GM23338 (cell line): Measurements from ENCODE around the gene DIP2C. TPM values are rescaled to one million over a fixed set of nuclear protein-coding genes. Genes with fewer than 3 reads are reported as not detected.

Source experiments
- ATAC-seq: fragments of 200-7000 bp; cut with Tn5 transposase; 3 replicates; pipeline ENCODE4 v1.9.1; 2020
- DNase-seq: peaks from one replicate; pipeline ENCODE4 v3.0.0-alpha.2; 2015; ENCODE audit warnings: low spot score
- H2AFZ ChIP-seq: fragments of 200-600 bp; sonication (generic); 2 replicates; pipeline ENCODE4 v1.8.0; 2016; ENCODE audit warnings: antibody characterized with exemption, mild to moderate bottlenecking, moderate library complexity
- H3F3A ChIP-seq: fragments of 200-600 bp; sonication (generic); replicated peaks from 2 replicates; pipeline ENCODE4 v1.8.0; 2017; ENCODE audit warnings: antibody characterized with exemption, mixed run types, low read depth
- H3K27ac ChIP-seq: fragments of 200-600 bp; sonication (generic); 2 replicates; pipeline ENCODE4 v1.6.1; 2016; ENCODE audit warnings: low read depth
- H3K27me3 ChIP-seq: fragments of 200-600 bp; sonication (generic); 2 replicates; pipeline ENCODE4 v1.8.0; 2016; ENCODE audit warnings: mild to moderate bottlenecking, mixed run types, moderate library complexity; ENCODE audit not compliant: insufficient read depth
- H3K36me3 ChIP-seq: fragments of 200-600 bp; sonication (generic); 2 replicates; pipeline ENCODE4 v1.8.0; 2016; ENCODE audit warnings: mild to moderate bottlenecking; ENCODE audit not compliant: insufficient read depth
- H3K4me1 ChIP-seq: fragments of 200-600 bp; sonication (generic); 2 replicates; pipeline ENCODE4 v1.8.0; 2016; ENCODE audit warnings: mild to moderate bottlenecking, moderate library complexity; ENCODE audit not compliant: insufficient read depth
- H3K4me2 ChIP-seq: fragments of 200-600 bp; sonication (generic); 2 replicates; pipeline ENCODE4 v1.7.1; 2017; ENCODE audit warnings: mixed run types
- H3K4me3 ChIP-seq: fragments of 200-600 bp; sonication (generic); 2 replicates; pipeline ENCODE4 v1.6.1; 2016; ENCODE audit warnings: mixed run types
- H3K79me2 ChIP-seq: fragments of 200-600 bp; sonication (generic); replicated peaks from 2 replicates; pipeline ENCODE4 v1.8.0; 2017; ENCODE audit warnings: mild to moderate bottlenecking; ENCODE audit not compliant: insufficient read depth
- H3K9me2 ChIP-seq: fragments of 200-600 bp; sonication (generic); 2 replicates; pipeline ENCODE4 v1.8.0; 2017; ENCODE audit not compliant: insufficient read depth
- H4K20me1 ChIP-seq: fragments of 200-600 bp; sonication (generic); replicated peaks from 2 replicates; pipeline ENCODE4 v1.8.0; 2017; ENCODE audit warnings: mild to moderate bottlenecking; ENCODE audit not compliant: insufficient read depth
- H3K27ac Mint-ChIP-seq: 2 replicates; pipeline ENCODE4 v1.8.0; 2020; ENCODE audit warnings: inconsistent platforms, mild to moderate bottlenecking, moderate library complexity, mixed read lengths
- H3K27me3 Mint-ChIP-seq: 3 replicates; pipeline ENCODE4 v1.8.0; 2022; ENCODE audit warnings: low read depth, mild to moderate bottlenecking, moderate library complexity, mixed read lengths, inconsistent platforms; ENCODE audit not compliant: insufficient read depth, poor library complexity
- H3K36me3 Mint-ChIP-seq: 3 replicates; pipeline ENCODE4 v1.8.0; 2021; ENCODE audit warnings: low read depth, mild to moderate bottlenecking, inconsistent platforms, moderate library complexity, mixed read lengths
- H3K4me1 Mint-ChIP-seq: 3 replicates; pipeline ENCODE4 v1.8.0; 2020; ENCODE audit warnings: mild to moderate bottlenecking, inconsistent platforms, mixed read lengths
- H3K4me3 Mint-ChIP-seq: 3 replicates; pipeline ENCODE4 v1.8.0; 2021; ENCODE audit warnings: moderate library complexity, mild to moderate bottlenecking, inconsistent platforms, mixed read lengths
- H3K9me3 Mint-ChIP-seq: 3 replicates; pipeline ENCODE4 v1.8.0; 2020; ENCODE audit warnings: moderate library complexity, mild to moderate bottlenecking, inconsistent platforms, mixed read lengths
- CTCF ChIP-seq, 2 experiments: fragments of 200-600 bp in 1 of 2; sonication (generic) in 1 of 2; conservative IDR thresholded peaks; 2 replicates each; pipeline versions ENCODE4 v1.5.1 to v1.6.1; 2016 to 2017; ENCODE audit warnings: antibody characterized with exemption in 2 of 2, low read depth in 2 of 2, mild to moderate bottlenecking in 2 of 2, moderate library complexity in 1 of 2
- EZH2 ChIP-seq: fragments of 200-600 bp; sonication (generic); IDR thresholded peaks from one replicate; pipeline ENCODE4 v1.8.0; 2017; ENCODE audit warnings: antibody characterized with exemption, mild to moderate bottlenecking, low read depth; ENCODE audit not compliant: unreplicated experiment
- JUNB ChIP-seq: IDR thresholded peaks from one replicate; pipeline ENCODE4 v1.6.1; 2016; ENCODE audit warnings: antibody characterized with exemption; ENCODE audit not compliant: unreplicated experiment
- NANOG ChIP-seq: IDR thresholded peaks from 2 replicates; pipeline ENCODE4 v1.6.1; 2016; ENCODE audit warnings: antibody characterized with exemption, borderline replicate concordance
- REST ChIP-seq: IDR thresholded peaks from one replicate; pipeline ENCODE4 v1.6.1; 2018; ENCODE audit warnings: antibody characterized with exemption; ENCODE audit not compliant: unreplicated experiment
- ZNF114 ChIP-seq: fragments of 250-450 bp; sonication (Bioruptor Pico); IDR thresholded peaks from 2 replicates; pipeline ENCODE4 v1.5.0; 2020; ENCODE audit warnings: mild to moderate bottlenecking, moderate library complexity
- ZNF462 ChIP-seq: fragments of 250-450 bp; sonication (Bioruptor Pico); IDR thresholded peaks from 2 replicates; pipeline ENCODE4 v1.5.0; 2020; ENCODE audit warnings: mild to moderate bottlenecking, moderate library complexity
- polyA plus RNA-seq: library from polyadenylated mRNA; unstranded; fragments of >200 nt; fragmentation: Nextera tagmentation; extraction: Ambion mirVana; gene quantifications from 2 replicates; pipeline ENCODE4 v1.2.1, GENCODE V29; 2016
- total RNA-seq: library from RNA; depleted of rRNA; stranded (reverse); fragments of >200 nt; shearing (Covaris generic); gene quantifications from 2 replicates; pipeline ENCODE4 v1.2.3, GENCODE V29; 2014

DIP2C gene
- total and polyA plus RNA-seq, 2 experiments from 2014 or later = 5.1 to 7.7 TPM

- TF ChIP-seq CTCF (conservative IDR thresholded peaks at IDR 0.05; ENCODE audit: low read depth in 2 of 2) (no peak), JUNB (no peak), ZNF114 (CRISPR knock-in tag) (no peak), REST (no peak)
Measured at GRCh38 chr10:628386-629045, 61.0 kb downstream of the DIP2C start (continued).

- Histone ChIP-seq H3K4me2 (no peak overlapping the region), H3K9me2 (no peaks in the 10 kb centered on the region), H3K27me3 (no peaks in the 10 kb centered on the region), H3F3A (peaks cover 3% of the 10 kb centered on the region; the same call in 1 of the 2 replicates), H2AFZ (no peak overlapping the region), H3K79me2 (peaks cover 36% of the 10 kb centered on the region), H4K20me1 (0 out of 2 replicates have a peak, but pooled peaks cover 10% of the 10 kb centered on the region), H3K4me3 (no peak overlapping the region), H3K4me1 (peaks cover 12% of the 10 kb centered on the region), H3K36me3 (no peaks in the 10 kb centered on the region), H3K27ac (no peak overlapping the region)
- Mint-ChIP-seq H3K4me3 (no peak overlapping the region), H3K27me3 (peaks cover 17% of the 10 kb centered on the region), H3K4me1 (peaks cover 37% of the 10 kb centered on the region), H3K27ac (no peak overlapping the region), H3K9me3 (no peaks in the 10 kb centered on the region), H3K36me3 (no peaks in the 10 kb centered on the region; the same call in 2 of the 3 replicates)
- no peak for DNase-seq
- no peak for ATAC-seq
- TF ChIP-seq JUNB = no peak
- TF ChIP-seq ZNF114 (CRISPR knock-in tag) = no peak
- TF ChIP-seq ZNF462 (CRISPR knock-in tag) = no peak
- no peak for TF ChIP-seq NANOG
- no peak for TF ChIP-seq CTCF (conservative IDR thresholded peaks at IDR 0.05; ENCODE audit: low read depth in 2 of 2)
- TF ChIP-seq EZH2 = no peak
Measured at GRCh38 chr10:627032-627992, 62.2 kb downstream of the DIP2C start.
